IMR-90 (cell line): ENCODE data around the gene WDFY2. TPM values are rescaled to one million over a fixed set of nuclear protein-coding genes. Genes with fewer than 3 reads are reported as not detected.

Experiments used
- ATAC-seq: fragments of 200-7000 bp; cut with Tn5 transposase; 2 replicates; pipeline ENCODE4 v1.9.1; 2020; ENCODE audit warnings: low read depth, mild to moderate bottlenecking, moderate library complexity
- BruUV-seq: library from RNA; stranded (reverse); fragments of 400-500 nt; replicated peaks from 2 replicates; lab custom pipeline; 2021; lab: Mats Ljungman, UMichigan
- CTCF ChIA-PET: fragments of 300-600 bp; formaldehyde crosslinking; extraction: SDS; loops from one replicate; lab custom pipeline; 2021; ENCODE audit warnings: antibody characterized with exemption; lab: Yijun Ruan, JAX
- POLR2A ChIA-PET: fragments of 300-600 bp; sonication (Branson Sonifier 250); formaldehyde crosslinking; loops from one replicate; lab custom pipeline; 2022; ENCODE audit warnings: antibody characterized with exemption; ENCODE audit not compliant: unreplicated experiment; lab: Charles Lee
- DNase-seq: peaks from one replicate; pipeline ENCODE4 v3.0.0; 2013
- H2AFZ ChIP-seq: replicated peaks from 2 replicates; pipeline ENCODE3; 2013; ENCODE audit warnings: low read length, mild to moderate bottlenecking; ENCODE audit not compliant: poor library complexity
- H2AK5ac ChIP-seq: 2 replicates; pipeline ENCODE4 v1.6.1; 2013; ENCODE audit warnings: low read depth, low read length, inconsistent platforms
- H2AK9ac ChIP-seq: replicated peaks from 2 replicates; pipeline ENCODE3; 2013; ENCODE audit warnings: mild to moderate bottlenecking, low read depth, low read length, moderate library complexity; ENCODE audit not compliant: poor library complexity
- H2BK120ac ChIP-seq: 2 replicates; pipeline ENCODE4 v1.6.1; 2013; ENCODE audit warnings: low read depth, low read length, inconsistent platforms
- H2BK15ac ChIP-seq: 3 replicates; pipeline ENCODE4 v1.6.1; 2013; ENCODE audit warnings: low read depth, low read length, inconsistent platforms
- H2BK20ac ChIP-seq: 2 replicates; pipeline ENCODE4 v1.6.1; 2013; ENCODE audit warnings: low read depth, mild to moderate bottlenecking, inconsistent platforms, low read length, moderate library complexity
- H2BK5ac ChIP-seq: 2 replicates; pipeline ENCODE4 v1.6.1; 2013; ENCODE audit warnings: mild to moderate bottlenecking, low read depth, low read length, inconsistent platforms; ENCODE audit not compliant: poor library complexity, severe bottlenecking
- H3K14ac ChIP-seq: replicated peaks from 2 replicates; pipeline ENCODE4 v1.6.1; 2013; ENCODE audit warnings: low read depth, low read length, inconsistent platforms
- H3K18ac ChIP-seq: 2 replicates; pipeline ENCODE4 v1.6.1; 2013; ENCODE audit warnings: low read depth, low read length, control low read depth
- H3K23ac ChIP-seq: 2 replicates; pipeline ENCODE4 v1.6.1; 2013; ENCODE audit warnings: low read depth, low read length, inconsistent platforms
- H3K27ac ChIP-seq: 2 replicates; pipeline ENCODE4 v1.5.1; 2013; ENCODE audit warnings: mild to moderate bottlenecking, control low read depth, low read length; ENCODE audit not compliant: insufficient read depth
- H3K27me3 ChIP-seq: 2 replicates; pipeline ENCODE4 v1.6.1; 2013; ENCODE audit warnings: low read length; ENCODE audit not compliant: control insufficient read depth, insufficient read depth
- H3K36me3 ChIP-seq: 2 replicates; pipeline ENCODE4 v1.6.1; 2013; ENCODE audit warnings: low read length, mixed read lengths; ENCODE audit not compliant: control insufficient read depth, insufficient read depth
- H3K4ac ChIP-seq: 2 replicates; pipeline ENCODE4 v1.6.1; 2013; ENCODE audit warnings: low read depth, low read length, inconsistent platforms
- H3K4me1 ChIP-seq: 2 replicates; pipeline ENCODE4 v1.6.1; 2013; ENCODE audit warnings: low read length, mixed read lengths; ENCODE audit not compliant: control insufficient read depth, insufficient read depth
- H3K4me2 ChIP-seq: 2 replicates; pipeline ENCODE4 v1.6.1; 2013; ENCODE audit warnings: low read depth, mild to moderate bottlenecking, control low read depth, low read length, moderate library complexity
- H3K4me3 ChIP-seq: 2 replicates; pipeline ENCODE4 v1.5.1; 2013; ENCODE audit warnings: low read depth, mild to moderate bottlenecking, control low read depth, low read length, moderate library complexity; ENCODE audit not compliant: insufficient read depth
- H3K56ac ChIP-seq: 2 replicates; pipeline ENCODE4 v1.6.1; 2013; ENCODE audit warnings: low read length, inconsistent platforms; ENCODE audit not compliant: insufficient read depth; ENCODE audit errors: extremely low read depth
- H3K79me1 ChIP-seq, 2 experiments: 2 replicates each; pipeline ENCODE4 v1.6.1; 2013; ENCODE audit warnings: low read length in 2 of 2, inconsistent platforms in 1 of 2, low read depth in 1 of 2
- H3K9ac ChIP-seq: 2 replicates; pipeline ENCODE4 v1.6.1; 2013; ENCODE audit warnings: low read depth, low read length, control low read depth
- H3K9me1 ChIP-seq: 2 replicates; pipeline ENCODE4 v1.6.1; 2013; ENCODE audit warnings: low read length, inconsistent platforms; ENCODE audit not compliant: insufficient read depth
- H3K9me3 ChIP-seq: 2 replicates; pipeline ENCODE4 v1.6.1; 2013; ENCODE audit warnings: low read length; ENCODE audit not compliant: control insufficient read depth, insufficient read depth
- H4K20me1 ChIP-seq: 2 replicates; pipeline ENCODE4 v1.6.1; 2013; ENCODE audit warnings: low read length, inconsistent platforms; ENCODE audit not compliant: insufficient read depth
- H4K5ac ChIP-seq: 2 replicates; pipeline ENCODE4 v1.6.1; 2013; ENCODE audit warnings: mild to moderate bottlenecking, low read depth, low read length, control low read depth
- H4K8ac ChIP-seq, 2 experiments: 2 replicates each; pipeline ENCODE4 v1.6.1; 2013; ENCODE audit warnings: low read depth in 2 of 2, low read length in 2 of 2, control low read depth in 1 of 2, inconsistent platforms in 1 of 2
- H4K91ac ChIP-seq: 2 replicates; pipeline ENCODE4 v1.6.1; 2013; ENCODE audit warnings: low read depth, low read length, inconsistent platforms; ENCODE audit not compliant: insufficient read depth
- BHLHE40 ChIP-seq: fragments of 150-350 bp; IDR thresholded peaks from 2 replicates; pipeline ENCODE4 v1.6.1; 2016; ENCODE audit warnings: mild to moderate bottlenecking, low read depth, low read length
- CEBPB ChIP-seq: IDR thresholded peaks from 2 replicates; pipeline ENCODE4 v1.6.1; 2012; ENCODE audit warnings: low read depth, low read length, improper control_type of control experiment
- CTCF ChIP-seq: conservative IDR thresholded peaks from 2 replicates; pipeline ENCODE4 v1.5.1; 2012; ENCODE audit warnings: mild to moderate bottlenecking, low read depth, low read length, improper control_type of control experiment
- FOS ChIP-seq: fragments of 150-350 bp; IDR thresholded peaks from 2 replicates; pipeline ENCODE4 v1.6.1; 2016; ENCODE audit warnings: low read depth, low read length
- MAFK ChIP-seq: IDR thresholded peaks from 2 replicates; pipeline ENCODE4 v1.6.1; 2012; ENCODE audit warnings: low read depth, low read length, improper control_type of control experiment
- MAZ ChIP-seq: IDR thresholded peaks from 2 replicates; pipeline ENCODE4 v1.6.1; 2012; ENCODE audit warnings: low read depth, mild to moderate bottlenecking, low read length, improper control_type of control experiment, moderate library complexity, borderline replicate concordance
- POLR2A ChIP-seq: IDR thresholded peaks from 2 replicates; pipeline ENCODE4 v1.6.1; 2012; ENCODE audit warnings: mild to moderate bottlenecking, low read depth, low read length
- RAD21 ChIP-seq: IDR thresholded peaks from 2 replicates; pipeline ENCODE4 v1.6.1; 2012; ENCODE audit warnings: low read length, improper control_type of control experiment
- RCOR1 ChIP-seq: IDR thresholded peaks from 2 replicates; pipeline ENCODE4 v1.6.1; 2012; ENCODE audit warnings: mild to moderate bottlenecking, low read length, improper control_type of control experiment; ENCODE audit not compliant: insufficient replicate concordance
- WGBS, 2 experiments: methylation state at CpG; one replicate each; pipeline versions ENCODE4 v1.1.5 to v1.1.7; 2013; ENCODE audit warnings: missing lambda C conversion rate in 2 of 2; ENCODE audit not compliant: insufficient read length in 1 of 2; ENCODE audit errors: extremely low coverage in 2 of 2; 5-methylcytosine and 5-hydroxymethylcytosine counted together
- dilution Hi-C: fragments of 300-500 bp; cut with HindIII; formaldehyde crosslinking; loops from one replicate; pipeline ENCODE4 v1.14.3; 2018; ENCODE audit warnings: low sequenced_read_pairs; ENCODE audit not compliant: unreplicated experiment
- in situ Hi-C: fragments of 300-500 bp; cut with MboI; formaldehyde crosslinking; loops from 3 replicates; pipeline ENCODE4 v1.14.3; 2019; ENCODE audit warnings: low sequenced_read_pairs, inconsistent platforms, mixed read lengths
- intact Hi-C: fragments of 100-400 bp; cut with micrococcal nuclease; formaldehyde crosslinking; loops from 2 replicates; pipeline ENCODE4 v1.10.0; 2022
- polyA plus RNA-seq, 3 experiments: library from polyadenylated mRNA; depleted of rRNA; stranded (reverse); fragments of >200 nt; gene quantifications; 2 replicates each; pipeline ENCODE4 v1.2.3, GENCODE V29; 2012; ENCODE audit warnings: low replicate concordance in 1 of 3
- total RNA-seq: library from RNA; depleted of rRNA; stranded (reverse); fragments of >200 nt; gene quantifications from 2 replicates; pipeline ENCODE4 v1.2.3, GENCODE V29; 2012
- TF ChIP-seq, protein P1 (sequence below): fragments of 150-350 bp; IDR thresholded peaks from 2 replicates; pipeline ENCODE4 v1.6.1; 2017; ENCODE audit warnings: mild to moderate bottlenecking, antibody characterized with exemption, low read length, low read depth
- TF ChIP-seq, protein P2 (sequence below): fragments of 150-350 bp; IDR thresholded peaks from 2 replicates; pipeline ENCODE4 v1.6.1; 2016; ENCODE audit warnings: low read depth, mild to moderate bottlenecking, low read length, moderate library complexity, borderline replicate concordance

Gene WDFY2
- total and polyA plus RNA-seq, 2 of the 4 experiments (the other 2 are of a cell fraction): 4.3 to 5.4 TPM

DNA sequence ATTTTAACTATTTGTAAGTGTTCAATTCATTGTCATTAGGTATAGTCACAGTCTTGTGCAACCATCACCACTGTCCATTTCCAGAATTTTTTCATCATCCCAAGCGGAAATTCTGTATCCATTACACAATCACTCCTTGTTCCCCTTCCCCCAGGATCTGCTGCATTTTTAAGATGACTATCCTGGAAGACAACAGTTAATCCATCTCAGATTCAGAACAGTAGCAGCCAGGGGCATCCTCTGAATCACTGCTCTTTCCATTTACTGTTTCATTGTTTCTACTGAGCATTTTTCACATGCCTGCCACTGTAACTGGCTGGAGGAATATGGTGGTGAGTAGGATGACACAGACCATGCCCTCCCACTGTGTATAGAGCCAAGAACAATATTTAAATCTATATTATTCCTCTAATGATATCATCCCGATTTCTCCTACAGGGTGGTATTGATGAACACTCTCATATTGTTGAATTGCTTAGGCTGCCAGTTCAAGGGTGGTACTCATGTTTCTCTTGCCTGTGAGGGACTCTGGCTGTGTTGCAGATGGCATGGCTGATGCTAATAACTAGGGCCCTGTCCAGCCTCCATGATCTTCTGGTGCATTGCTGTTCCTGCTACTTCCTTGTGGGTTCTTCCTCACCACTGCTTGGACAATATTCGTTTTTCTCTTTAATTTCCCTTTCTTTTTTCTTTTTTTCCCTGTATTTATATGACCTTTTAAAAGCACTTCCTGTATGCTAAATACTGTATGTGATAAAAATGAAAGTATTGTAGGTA lies 59.0 kb downstream of the WDFY2 start:
- H3K4me1 ChIP-seq: peaks cover 15% of the 10 kb centered on the region
- CTCF ChIA-PET: interaction anchor here (0.6 kb wide), 1 partner anchor 41 kb away, joined by 7 read pairs; no protein-coding TSS in a partner anchor

More for the DNA sequence above, 59.0 kb downstream of the WDFY2 start:
- Histone ChIP-seq H3K9ac (peak overlapping the region; percentile 27), H2BK20ac (peak overlapping the region; percentile 88), H3K27me3 (no peaks in the 10 kb centered on the region), H3K27ac (peak overlapping the region; percentile 95), H2AK5ac (peak overlapping the region; percentile 98), H3K36me3 (no peaks in the 10 kb centered on the region), H3K18ac (peak overlapping the region; percentile 91), H4K5ac (peak overlapping the region; percentile 61), H2BK15ac (peak overlapping the region; percentile 94; the same call in 2 of the 3 replicates), H3K4me2 (peak overlapping the region; percentile 92), H3K4me3 (no peak overlapping the region; the same call in 1 of the 2 replicates), H3K79me1 (peaks cover 18 to 61% of the 10 kb centered on the region in 2 experiments), H2AFZ (no peak overlapping the region), H3K14ac (peak overlapping the region; percentile 90), H3K9me3 (no peaks in the 10 kb centered on the region), H4K20me1 (peaks cover 7% of the 10 kb centered on the region; the same call in 1 of the 2 replicates), H4K8ac (peak overlapping the region; percentile 32 to 96), H4K91ac (peak overlapping the region; percentile 85), H2BK120ac (peak overlapping the region; percentile 95), H3K9me1 (peaks cover 11% of the 10 kb centered on the region), H3K4ac (peak overlapping the region; percentile 95), H2AK9ac (peak overlapping the region; percentile 75), H3K23ac (peak overlapping the region; percentile 99), H2BK5ac (peak overlapping the region; percentile 98), H3K56ac (peak overlapping the region; percentile 51; the same call in 1 of the 2 replicates)
- intact Hi-C loops (loop anchor here (1.0 kb wide), 1 partner anchor 58 kb away; no protein-coding TSS in a partner anchor), dilution Hi-C loops (no loop called here), in situ Hi-C loops (no loop called here)
- TF ChIP-seq RCOR1 (peak; percentile 65), MAZ (no peak), RAD21 (no peak), CEBPB (peak; percentile 98), MAFK (0 out of 2 replicates have a peak, but pooled peaks have one; percentile 19), BHLHE40 (peak; percentile 46; the same call in 1 of the 2 replicates), FOS (peak; percentile 47), CTCF (no peak), POLR2A (no peak)
- TF ChIP-seq, protein P1, sequence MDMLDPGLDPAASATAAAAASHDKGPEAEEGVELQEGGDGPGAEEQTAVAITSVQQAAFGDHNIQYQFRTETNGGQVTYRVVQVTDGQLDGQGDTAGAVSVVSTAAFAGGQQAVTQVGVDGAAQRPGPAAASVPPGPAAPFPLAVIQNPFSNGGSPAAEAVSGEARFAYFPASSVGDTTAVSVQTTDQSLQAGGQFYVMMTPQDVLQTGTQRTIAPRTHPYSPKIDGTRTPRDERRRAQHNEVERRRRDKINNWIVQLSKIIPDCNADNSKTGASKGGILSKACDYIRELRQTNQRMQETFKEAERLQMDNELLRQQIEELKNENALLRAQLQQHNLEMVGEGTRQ: no peak
- TF ChIP-seq, protein P2, sequence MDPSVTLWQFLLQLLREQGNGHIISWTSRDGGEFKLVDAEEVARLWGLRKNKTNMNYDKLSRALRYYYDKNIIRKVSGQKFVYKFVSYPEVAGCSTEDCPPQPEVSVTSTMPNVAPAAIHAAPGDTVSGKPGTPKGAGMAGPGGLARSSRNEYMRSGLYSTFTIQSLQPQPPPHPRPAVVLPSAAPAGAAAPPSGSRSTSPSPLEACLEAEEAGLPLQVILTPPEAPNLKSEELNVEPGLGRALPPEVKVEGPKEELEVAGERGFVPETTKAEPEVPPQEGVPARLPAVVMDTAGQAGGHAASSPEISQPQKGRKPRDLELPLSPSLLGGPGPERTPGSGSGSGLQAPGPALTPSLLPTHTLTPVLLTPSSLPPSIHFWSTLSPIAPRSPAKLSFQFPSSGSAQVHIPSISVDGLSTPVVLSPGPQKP: no peak
- ATAC-seq: peak; percentile 74
- POLR2A ChIA-PET: no interaction called here
- DNase-seq: peak; percentile 91
- no TSS peak for BruUV-seq
- 0% methylated on average over 1 of the region's 3 CpGs; no CpG with 5 or more reads in 1 of the 2 experiments for WGBS, 2 experiments
